DMS 273 (cell line): ENCODE results near the gene MESP1.
A peak's percentile ranks its signal among the peaks of the same experiment; 100 is the strongest.

ENCODE experiments used
- DNase-seq: peaks from one replicate; lab custom pipeline; 2025; ENCODE audit not compliant: unreplicated experiment; lab: John Stamatoyannopoulos, UW

Gene MESP1

GRCh38 chr15:89760303-89761008, 9.4 kb upstream of the MESP1 start:
- peak; percentile 85 for DNase-seq

- DNase-seq = no peak
Measured at GRCh38 chr15:89759835-89760234, 8.8 kb upstream of the MESP1 start.

- DNase-seq = no peak
Measured at GRCh38 chr15:89758981-89759380, 7.9 kb upstream of the MESP1 start.

- no peak for DNase-seq
Measured at GRCh38 chr15:89758283-89758682, 7.2 kb upstream of the MESP1 start.

- no peak for DNase-seq
Measured at GRCh38 chr15:89756897-89757296, 5.8 kb upstream of the MESP1 start.

- no peak for DNase-seq
Measured at GRCh38 chr15:89755701-89756100, 4.7 kb upstream of the MESP1 start.

GRCh38 chr15:89754361-89755154, 3.5 kb upstream of the MESP1 start:
- no peak for DNase-seq

GRCh38 chr15:89753855-89754254, 2.8 kb upstream of the MESP1 start:
- no peak for DNase-seq

- DNase-seq = no peak
Measured at GRCh38 chr15:89751748-89752147, 699 bp upstream of the MESP1 start.

- DNase-seq = peak; percentile 17
Measured at GRCh38 chr15:89749951-89750559, 994 bp downstream of the MESP1 start.

GRCh38 chr15:89749526-89749925, 1.5 kb downstream of the MESP1 start:
- no peak for DNase-seq

GRCh38 chr15:89749054-89749453, 2.0 kb downstream of the MESP1 start:
- no peak for DNase-seq

- no peak for DNase-seq
Measured at GRCh38 chr15:89747708-89748682, 3.1 kb downstream of the MESP1 start.

- DNase-seq = no peak
Measured at GRCh38 chr15:89746386-89746780, 4.7 kb downstream of the MESP1 start.

GRCh38 chr15:89745768-89746167, 5.3 kb downstream of the MESP1 start:
- no peak for DNase-seq

- DNase-seq = no peak
Measured at GRCh38 chr15:89745131-89745530, 5.9 kb downstream of the MESP1 start.

GRCh38 chr15:89743594-89743993, 7.5 kb downstream of the MESP1 start:
- no peak for DNase-seq

- DNase-seq = no peak
Measured at GRCh38 chr15:89743011-89743410, 8.0 kb downstream of the MESP1 start.

GRCh38 chr15:89740137-89740536, 10.9 kb downstream of the MESP1 start:
- DNase-seq = peak; percentile 78

GRCh38 chr15:89735773-89736172, 15.3 kb downstream of the MESP1 start:
- no peak for DNase-seq
